Neural progenitor cell (in vitro differentiated cells): ENCODE results near the gene GP1BA.

Source experiments
- EZH2 ChIP-seq: fragments of 200-600 bp; sonication (generic); IDR thresholded peaks from 2 replicates; pipeline ENCODE4 v1.6.1; 2017; ENCODE audit warnings: antibody characterized with exemption, mild to moderate bottlenecking, moderate library complexity
- EZH2phosphoT487 ChIP-seq: fragments of 200-600 bp; sonication (generic); IDR thresholded peaks from 2 replicates; pipeline ENCODE4 v1.6.1; 2017; ENCODE audit warnings: antibody characterized with exemption
- TF ChIP-seq, protein P1 (sequence below): fragments of 200-600 bp; sonication (generic); IDR thresholded peaks from 2 replicates; pipeline ENCODE4 v1.5.1; 2017; ENCODE audit warnings: antibody characterized with exemption, mild to moderate bottlenecking

DNA sequence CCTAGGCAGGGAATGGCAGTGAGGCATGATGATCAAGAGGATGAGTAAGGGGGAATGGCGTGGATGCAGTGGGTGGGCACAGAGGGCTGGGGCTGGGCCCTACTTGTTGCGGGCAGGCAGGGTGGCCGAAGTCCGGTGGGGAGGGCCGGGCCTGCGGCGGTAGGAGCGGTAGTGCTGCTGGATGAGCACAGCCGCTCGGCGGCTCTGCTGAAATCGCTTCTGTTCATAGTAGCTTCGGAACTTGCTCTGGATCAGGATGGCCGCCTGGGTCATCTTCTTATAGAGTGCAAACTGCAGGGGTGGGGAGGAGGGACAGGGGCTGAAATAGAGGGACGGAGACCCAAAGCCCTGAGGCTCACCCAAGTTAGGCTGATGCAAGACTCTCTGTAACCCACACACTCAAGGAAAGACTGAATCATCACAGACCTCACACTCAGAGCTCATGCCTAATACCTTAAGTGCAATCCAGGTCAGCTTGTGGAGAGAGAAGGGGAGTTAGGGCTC, 37.0 kb downstream of the GP1BA start:
- TF ChIP-seq, protein P1, sequence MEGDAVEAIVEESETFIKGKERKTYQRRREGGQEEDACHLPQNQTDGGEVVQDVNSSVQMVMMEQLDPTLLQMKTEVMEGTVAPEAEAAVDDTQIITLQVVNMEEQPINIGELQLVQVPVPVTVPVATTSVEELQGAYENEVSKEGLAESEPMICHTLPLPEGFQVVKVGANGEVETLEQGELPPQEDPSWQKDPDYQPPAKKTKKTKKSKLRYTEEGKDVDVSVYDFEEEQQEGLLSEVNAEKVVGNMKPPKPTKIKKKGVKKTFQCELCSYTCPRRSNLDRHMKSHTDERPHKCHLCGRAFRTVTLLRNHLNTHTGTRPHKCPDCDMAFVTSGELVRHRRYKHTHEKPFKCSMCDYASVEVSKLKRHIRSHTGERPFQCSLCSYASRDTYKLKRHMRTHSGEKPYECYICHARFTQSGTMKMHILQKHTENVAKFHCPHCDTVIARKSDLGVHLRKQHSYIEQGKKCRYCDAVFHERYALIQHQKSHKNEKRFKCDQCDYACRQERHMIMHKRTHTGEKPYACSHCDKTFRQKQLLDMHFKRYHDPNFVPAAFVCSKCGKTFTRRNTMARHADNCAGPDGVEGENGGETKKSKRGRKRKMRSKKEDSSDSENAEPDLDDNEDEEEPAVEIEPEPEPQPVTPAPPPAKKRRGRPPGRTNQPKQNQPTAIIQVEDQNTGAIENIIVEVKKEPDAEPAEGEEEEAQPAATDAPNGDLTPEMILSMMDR, result no peak
- TF ChIP-seq EZH2 (no peak), EZH2phosphoT487 (no peak)
